ENCODE data around the gene RAB1B. TPM values are rescaled to one million over a fixed set of nuclear protein-coding genes. Genes with fewer than 3 reads are reported as not detected.

Gene RAB1B
- total and polyA plus RNA-seq, 2 donors (not counting 1 experiment from before 2014, with no cell fraction given) = 77.1 to 77.8 TPM

GRCh38 chr11:66316849-66317251 lies 48.4 kb downstream of the RAB1B start, which contains the start of gene CD248:
CD248 (minus strand) TSS chr11:66317044; CDS start chr11:66317027, 17 bp downstream.
- H3K9ac ChIP-seq (ENCODE audit: low read length) = peak within 1 kb of the TSS; percentile 47
- intact Hi-C loops (cut with micrococcal nuclease) = no loop called here
- H3K4me1 ChIP-seq (ENCODE audit: control insufficient read depth in 2 of 2, insufficient read depth in 2 of 2, low read length in 2 of 2) = peaks cover 35 to 40% of the 10 kb centered on the region in 2 donors
- H4K20me1 ChIP-seq (ENCODE audit: control insufficient read depth, insufficient read depth, low read length, poor library complexity, severe bottlenecking) = no peaks in the 10 kb centered on the region
- H3K27me3 ChIP-seq (replicated peaks in 1 of 4; ENCODE audit: control extremely low read depth in 1 of 4, control insufficient read depth in 3 of 4, insufficient read depth in 4 of 4, low read length in 3 of 4) = no peaks in the 10 kb centered on the region
- H3K4me3 ChIP-seq (ENCODE audit: control extremely low read depth in 1 of 5, extremely low read depth in 1 of 5, insufficient read depth in 1 of 5, low read depth in 2 of 5, low read length in 4 of 5) = peak within 1 kb of the TSS in 4 of 5 experiments; percentile 6 to 51 (median 20)
- TF ChIP-seq EZH2 (IDR thresholded peaks at IDR 0.05; ENCODE audit: borderline replicate concordance, insufficient read depth, low read depth, low read length, poor library complexity, severe bottlenecking) (no peak), CTCF (IDR thresholded peaks at IDR 0.05) (no peak)
- Mint-ChIP-seq H3K4me3 (peak within 1 kb of the TSS; percentile 91), H3K9me3 (ENCODE audit: insufficient read depth) (no peaks in the 10 kb centered on the region), H3K4me1 (peaks cover 48% of the 10 kb centered on the region), H3K27ac (peak within 1 kb of the TSS; percentile 98), H3K27me3 (no peaks in the 10 kb centered on the region)
- POLR2A ChIA-PET = interaction anchor here (0.6 to 1.4 kb wide), 7 partner anchors 28 to 440 kb away, joined by 3 to 7 read pairs (median 5); partner anchors contain the start of gene SLC29A2
- no peaks in the 10 kb centered on the region for H3K36me3 ChIP-seq (replicated peaks in 1 of 2; ENCODE audit: control extremely low read depth in 1 of 2, control insufficient read depth in 1 of 2, extremely low read depth in 1 of 2, insufficient read depth in 2 of 2, low read length in 1 of 2)
- peak within 1 kb of the TSS; percentile 76 to 95 for H3K27ac ChIP-seq (ENCODE audit: low read length in 2 of 2)
- no peaks in the 10 kb centered on the region for H3K9me3 ChIP-seq (ENCODE audit: control extremely low read depth in 1 of 3, control insufficient read depth in 2 of 3, insufficient read depth in 1 of 3, low read length in 2 of 3)
- H3K4me2 ChIP-seq (replicated peaks; ENCODE audit: low read depth, low read length, poor library complexity, severe bottlenecking) = peak within 1 kb of the TSS; percentile 77
- DNase-seq (no peak), ATAC-seq (ENCODE audit: low read depth) (no peak)
- H3K79me2 ChIP-seq (ENCODE audit: control insufficient read depth, insufficient read depth, low read length) = no peaks in the 10 kb centered on the region
- H2AFZ ChIP-seq (ENCODE audit: insufficient read depth, low read depth, low read length, poor library complexity, severe bottlenecking) = peak within 1 kb of the TSS; percentile 50
- CTCF ChIA-PET = interaction anchor here (0.9 to 2.0 kb wide), 4 partner anchors 7 to 28 kb away, joined by 3 to 6 read pairs (median 5); partner anchors contain the start of gene YIF1A
- 17% methylated on average over 22 of the region's 29 CpGs for WGBS (ENCODE audit: insufficient coverage)

- intact Hi-C loops (cut with micrococcal nuclease) = no loop called here
- peaks cover 35 to 38% of the 10 kb centered on the region in 2 donors for H3K4me1 ChIP-seq (ENCODE audit: control insufficient read depth in 2 of 2, insufficient read depth in 2 of 2, low read length in 2 of 2)
Measured at GRCh38 chr11:66317322-66317722, 48.9 kb downstream of the RAB1B start.

More at GRCh38 chr11:66317322-66317722, 48.9 kb downstream of the RAB1B start:
- Histone ChIP-seq H3K36me3 (replicated peaks in 1 of 2; ENCODE audit: control extremely low read depth in 1 of 2, control insufficient read depth in 1 of 2, extremely low read depth in 1 of 2, insufficient read depth in 2 of 2, low read length in 1 of 2) (no peaks in the 10 kb centered on the region), H3K4me2 (replicated peaks; ENCODE audit: low read depth, low read length, poor library complexity, severe bottlenecking) (peak overlapping the region; percentile 77), H3K4me3 (ENCODE audit: control extremely low read depth in 1 of 5, extremely low read depth in 1 of 5, insufficient read depth in 1 of 5, low read depth in 2 of 5, low read length in 4 of 5) (peak overlapping the region in 4 of 5 experiments; percentile 6 to 51 (median 20)), H3K9me3 (ENCODE audit: control extremely low read depth in 1 of 3, control insufficient read depth in 2 of 3, insufficient read depth in 1 of 3, low read length in 2 of 3) (no peaks in the 10 kb centered on the region), H2AFZ (ENCODE audit: insufficient read depth, low read depth, low read length, poor library complexity, severe bottlenecking) (peak overlapping the region; percentile 50), H4K20me1 (ENCODE audit: control insufficient read depth, insufficient read depth, low read length, poor library complexity, severe bottlenecking) (no peaks in the 10 kb centered on the region), H3K27ac (ENCODE audit: low read length in 2 of 2) (peak overlapping the region; percentile 76 to 95), H3K79me2 (ENCODE audit: control insufficient read depth, insufficient read depth, low read length) (no peaks in the 10 kb centered on the region), H3K9ac (ENCODE audit: low read length) (peak overlapping the region; percentile 47), H3K27me3 (replicated peaks in 1 of 4; ENCODE audit: control extremely low read depth in 1 of 4, control insufficient read depth in 3 of 4, insufficient read depth in 4 of 4, low read length in 3 of 4) (no peaks in the 10 kb centered on the region)
- TF ChIP-seq CTCF (IDR thresholded peaks at IDR 0.05) (no peak), EZH2 (IDR thresholded peaks at IDR 0.05; ENCODE audit: borderline replicate concordance, insufficient read depth, low read depth, low read length, poor library complexity, severe bottlenecking) (no peak)
- ATAC-seq (ENCODE audit: low read depth) (peak; percentile 13), DNase-seq (peak; percentile 83)
- peak overlapping the region; percentile 91 for H3K4me3 Mint-ChIP-seq
- POLR2A ChIA-PET = interaction anchor here (0.6 to 1.4 kb wide), 6 partner anchors 28 to 209 kb away, joined by 3 to 7 read pairs (median 4); partner anchors contain the start of genes RAB1B and SLC29A2
- CTCF ChIA-PET = interaction anchor here (0.9 to 2.0 kb wide), 6 partner anchors 8 to 28 kb away, joined by 3 to 6 read pairs (median 5); partner anchors contain the start of gene YIF1A
- WGBS (ENCODE audit: insufficient coverage) = 5% methylated on average over 14 of the region's 14 CpGs
- peaks cover 45% of the 10 kb centered on the region for H3K4me1 Mint-ChIP-seq
- H3K27ac Mint-ChIP-seq = peak overlapping the region; percentile 98
- no peaks in the 10 kb centered on the region for H3K9me3 Mint-ChIP-seq (ENCODE audit: insufficient read depth)
- H3K27me3 Mint-ChIP-seq = no peaks in the 10 kb centered on the region

Measured in B cell (primary cell).